Neuronal stem cell (in vitro differentiated cells): Measurements from ENCODE around the gene GRAP2.
A peak's percentile ranks its signal among the peaks of the same experiment; 100 is the strongest.

ENCODE experiments used
- DNase-seq: peaks from one replicate; pipeline ENCODE4 v3.0.0-alpha.2; 2013; ENCODE audit warnings: low spot score
- H2AFZ ChIP-seq: one replicate; pipeline ENCODE4 v1.6.1; 2013; ENCODE audit warnings: mild to moderate bottlenecking, low read length, inconsistent platforms
- H2AK5ac ChIP-seq: 2 replicates; pipeline ENCODE4 v1.6.1; 2013; ENCODE audit warnings: low read depth, mild to moderate bottlenecking, inconsistent platforms, low read length, moderate library complexity, mixed read lengths
- H2BK120ac ChIP-seq: 2 replicates; pipeline ENCODE4 v1.6.1; 2013; ENCODE audit warnings: low read depth, mild to moderate bottlenecking, inconsistent platforms, low read length, moderate library complexity, mixed read lengths
- H2BK12ac ChIP-seq: one replicate; pipeline ENCODE4 v1.6.1; 2013; ENCODE audit warnings: low read length, inconsistent platforms
- H2BK15ac ChIP-seq: 2 replicates; pipeline ENCODE4 v1.6.1; 2013; ENCODE audit warnings: mild to moderate bottlenecking, low read length, inconsistent platforms, mixed read lengths
- H2BK5ac ChIP-seq: one replicate; pipeline ENCODE4 v1.6.1; 2013; ENCODE audit warnings: inconsistent platforms, mild to moderate bottlenecking, low read length, moderate library complexity
- H3K14ac ChIP-seq: one replicate; pipeline ENCODE4 v1.6.1; 2013; ENCODE audit warnings: low read length, inconsistent platforms
- H3K18ac ChIP-seq: 2 replicates; pipeline ENCODE4 v1.6.1; 2013; ENCODE audit warnings: low read length, inconsistent platforms
- H3K23ac ChIP-seq: 2 replicates; pipeline ENCODE4 v1.6.1; 2013; ENCODE audit warnings: low read depth, mild to moderate bottlenecking, mixed read lengths, low read length, inconsistent platforms; ENCODE audit not compliant: poor library complexity
- H3K27ac ChIP-seq: replicated peaks from 3 replicates; pipeline ENCODE4 v1.5.1; 2013; ENCODE audit warnings: low read length, inconsistent platforms
- H3K27me3 ChIP-seq, 3 experiments: 2 replicates each; pipeline ENCODE4 v1.6.1; 2013; ENCODE audit warnings: low read length in 3 of 3, mild to moderate bottlenecking in 2 of 3, inconsistent platforms in 1 of 3, low read depth in 1 of 3, mixed read lengths in 1 of 3, moderate library complexity in 1 of 3; ENCODE audit not compliant: control insufficient read depth in 3 of 3, insufficient read depth in 3 of 3
- H3K36me3 ChIP-seq, 2 donors: replicated peaks in 1 of 2; 2 replicates each; pipeline ENCODE4 v1.6.1; 2013; ENCODE audit warnings: low read length in 2 of 2; ENCODE audit not compliant: control insufficient read depth in 2 of 2, insufficient read depth in 2 of 2
- H3K4ac ChIP-seq: 2 replicates; pipeline ENCODE4 v1.6.1; 2013; ENCODE audit warnings: inconsistent platforms, mild to moderate bottlenecking, low read length, moderate library complexity
- H3K4me1 ChIP-seq, 2 donors: 1 replicate in 1 of 2; 2 replicates in 1 of 2; pipeline ENCODE4 v1.6.1; 2013; ENCODE audit warnings: low read length in 2 of 2, low read depth in 1 of 2; ENCODE audit not compliant: control insufficient read depth in 2 of 2, insufficient read depth in 1 of 2
- H3K4me2 ChIP-seq: one replicate; pipeline ENCODE4 v1.6.1; 2013; ENCODE audit warnings: mild to moderate bottlenecking, low read length, inconsistent platforms; ENCODE audit not compliant: insufficient read depth, poor library complexity, severe bottlenecking
- H3K4me3 ChIP-seq, 2 donors: 2 replicates each; pipeline ENCODE4 v1.5.1; 2013; ENCODE audit warnings: low read length in 2 of 2, mild to moderate bottlenecking in 2 of 2, inconsistent platforms in 1 of 2, moderate library complexity in 1 of 2
- H3K79me1 ChIP-seq: one replicate; pipeline ENCODE4 v1.6.1; 2013; ENCODE audit warnings: low read depth, mild to moderate bottlenecking, inconsistent platforms, low read length, moderate library complexity
- H3K9ac ChIP-seq: one replicate; pipeline ENCODE4 v1.6.1; 2013; ENCODE audit warnings: mild to moderate bottlenecking, low read depth, low read length, inconsistent platforms; ENCODE audit not compliant: poor library complexity
- H3K9me3 ChIP-seq, 2 donors: replicated peaks in 1 of 2; 2 replicates each; pipeline versions ENCODE3 to v1.6.1; 2013; ENCODE audit warnings: low read length in 2 of 2, mild to moderate bottlenecking in 2 of 2, inconsistent platforms in 1 of 2, low read depth in 1 of 2, mixed read lengths in 1 of 2, moderate library complexity in 1 of 2; ENCODE audit not compliant: control insufficient read depth in 2 of 2, insufficient read depth in 1 of 2
- H4K8ac ChIP-seq: one replicate; pipeline ENCODE4 v1.6.1; 2013; ENCODE audit warnings: low read depth, mild to moderate bottlenecking, inconsistent platforms, low read length, moderate library complexity
- H4K91ac ChIP-seq: one replicate; pipeline ENCODE4 v1.6.1; 2013; ENCODE audit warnings: low read length, low read depth, mild to moderate bottlenecking, inconsistent platforms; ENCODE audit not compliant: poor library complexity
- WGBS, 2 donors: extraction: QIAGEN DNeasy Blood & Tissue Kit; methylation state at CpG; one replicate each; pipeline ENCODE4 v1.1.7; 2013; ENCODE audit warnings: missing lambda C conversion rate in 2 of 2, mixed read lengths in 1 of 2; ENCODE audit not compliant: insufficient read length in 2 of 2, insufficient replicate concordance in 1 of 2; ENCODE audit errors: extremely low coverage in 2 of 2; 5-methylcytosine and 5-hydroxymethylcytosine counted together

The GRAP2 gene

GRCh38 chr22:39984006-39984405, 83.1 kb downstream of the GRAP2 start:
- no peak for DNase-seq
- Histone ChIP-seq H3K9ac (no peak overlapping the region), H2BK12ac (no peak overlapping the region), H3K36me3 (no peaks in the 10 kb centered on the region), H2BK5ac (no peak overlapping the region), H3K4me1 (no peaks in the 10 kb centered on the region), H3K18ac (no peak overlapping the region), H2BK120ac (no peak overlapping the region), H3K4me2 (no peak overlapping the region), H3K9me3 (no peaks in the 10 kb centered on the region), H3K79me1 (no peaks in the 10 kb centered on the region), H3K27me3 (peaks cover 0 to 22% (median 0%) of the 10 kb centered on the region in 3 experiments), H2AFZ (no peak overlapping the region), H2BK15ac (no peak overlapping the region), H3K4ac (no peak overlapping the region), H3K23ac (no peak overlapping the region), H3K27ac (no peak overlapping the region), H3K14ac (no peak overlapping the region), H2AK5ac (no peak overlapping the region), H3K4me3 (no peak overlapping the region), H4K91ac (no peak overlapping the region), H4K8ac (no peak overlapping the region)
- no CpG with 5 or more reads among the region's 2 CpGs for WGBS, 2 donors

DNA sequence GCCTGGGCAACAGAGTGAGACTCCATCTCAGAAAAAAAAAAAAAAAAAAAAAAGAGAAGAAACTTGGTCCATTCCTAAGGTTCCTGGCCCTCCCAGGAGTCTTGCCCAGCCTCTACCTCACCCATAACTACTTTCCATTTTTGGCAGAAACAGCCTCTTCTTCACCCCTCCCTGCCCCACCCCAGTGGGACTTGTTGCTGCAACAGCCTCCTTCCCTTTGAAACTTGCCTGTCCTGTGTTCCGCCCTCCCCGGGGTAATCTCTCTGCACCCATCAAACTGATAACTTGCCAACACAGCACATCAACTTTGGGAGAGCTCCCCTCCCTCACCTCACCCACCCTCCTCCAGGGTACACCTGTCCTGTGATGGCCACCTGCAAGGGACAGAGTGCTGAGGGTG, 83.9 kb downstream of the GRAP2 start:
- H4K8ac ChIP-seq = no peak overlapping the region
- no peak overlapping the region for H3K23ac ChIP-seq
- H2BK15ac ChIP-seq = no peak overlapping the region
- no peak overlapping the region for H3K4me3 ChIP-seq
- no peak overlapping the region for H3K4me2 ChIP-seq
- H2AFZ ChIP-seq = no peak overlapping the region
- H2AK5ac ChIP-seq = no peak overlapping the region
- no peak overlapping the region for H2BK120ac ChIP-seq
- H3K27ac ChIP-seq = no peak overlapping the region
- H3K36me3 ChIP-seq = no peaks in the 10 kb centered on the region
- no peak overlapping the region for H3K9ac ChIP-seq
- no peaks in the 10 kb centered on the region for H3K4me1 ChIP-seq
- no peak overlapping the region for H4K91ac ChIP-seq
- no peak overlapping the region for H3K14ac ChIP-seq
- WGBS, 2 donors = no CpG with 5 or more reads among the region's 2 CpGs
- no peak overlapping the region for H3K18ac ChIP-seq
- H3K4ac ChIP-seq = no peak overlapping the region
- no peak overlapping the region for H2BK5ac ChIP-seq
- peaks cover 0 to 30% (median 0%) of the 10 kb centered on the region in 3 experiments for H3K27me3 ChIP-seq
- H3K79me1 ChIP-seq = no peaks in the 10 kb centered on the region
- no peaks in the 10 kb centered on the region for H3K9me3 ChIP-seq
- DNase-seq = no peak
- no peak overlapping the region for H2BK12ac ChIP-seq

DNA sequence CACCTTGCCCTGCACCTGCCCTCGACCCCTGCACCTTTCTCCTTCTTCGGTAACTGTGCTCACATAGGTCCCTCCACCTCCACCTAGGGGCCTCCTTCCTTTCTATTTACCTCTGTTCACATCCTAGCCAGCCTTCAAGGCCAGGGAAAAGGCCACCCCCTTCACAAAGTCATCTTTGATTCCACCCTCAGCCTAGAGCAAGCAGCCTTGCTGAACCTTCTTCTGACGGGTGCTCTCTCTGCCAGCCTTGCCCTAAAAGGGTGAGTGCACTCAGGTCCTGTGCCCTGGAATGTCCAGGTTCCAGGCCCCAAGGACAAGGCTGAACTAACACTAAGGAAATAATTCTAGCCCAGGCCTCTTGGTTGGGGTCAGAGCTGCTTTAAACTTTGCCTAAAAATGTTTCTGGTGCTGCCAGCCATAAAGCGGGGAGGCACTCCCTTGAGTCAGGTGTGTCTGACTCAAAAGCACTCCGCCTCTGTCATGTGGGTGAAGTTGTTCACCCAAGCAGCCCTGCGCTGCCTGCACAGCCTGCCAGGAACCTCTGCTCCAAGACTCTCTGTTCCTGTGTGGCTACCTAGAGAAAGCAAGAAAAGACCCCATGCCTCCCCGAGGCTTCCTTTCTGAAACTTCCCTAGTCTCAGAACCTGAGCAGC, 84.6 kb downstream of the GRAP2 start:
- Histone ChIP-seq H3K9ac (no peak overlapping the region), H3K4me2 (no peak overlapping the region), H3K18ac (peak overlapping the region; percentile 55), H2AK5ac (no peak overlapping the region), H3K23ac (no peak overlapping the region), H3K27me3 (peaks cover 0 to 33% (median 0%) of the 10 kb centered on the region in 3 experiments), H4K8ac (no peak overlapping the region), H4K91ac (no peak overlapping the region), H3K4me1 (no peaks in the 10 kb centered on the region), H2AFZ (no peak overlapping the region), H2BK120ac (no peak overlapping the region), H3K27ac (no peak overlapping the region), H3K4ac (no peak overlapping the region), H3K14ac (no peak overlapping the region), H2BK15ac (no peak overlapping the region), H2BK12ac (no peak overlapping the region), H2BK5ac (no peak overlapping the region), H3K36me3 (no peaks in the 10 kb centered on the region), H3K4me3 (no peak overlapping the region), H3K9me3 (no peaks in the 10 kb centered on the region), H3K79me1 (no peaks in the 10 kb centered on the region)
- DNase-seq = no peak
- WGBS, 2 donors = no CpG with 5 or more reads among the region's 7 CpGs

DNA sequence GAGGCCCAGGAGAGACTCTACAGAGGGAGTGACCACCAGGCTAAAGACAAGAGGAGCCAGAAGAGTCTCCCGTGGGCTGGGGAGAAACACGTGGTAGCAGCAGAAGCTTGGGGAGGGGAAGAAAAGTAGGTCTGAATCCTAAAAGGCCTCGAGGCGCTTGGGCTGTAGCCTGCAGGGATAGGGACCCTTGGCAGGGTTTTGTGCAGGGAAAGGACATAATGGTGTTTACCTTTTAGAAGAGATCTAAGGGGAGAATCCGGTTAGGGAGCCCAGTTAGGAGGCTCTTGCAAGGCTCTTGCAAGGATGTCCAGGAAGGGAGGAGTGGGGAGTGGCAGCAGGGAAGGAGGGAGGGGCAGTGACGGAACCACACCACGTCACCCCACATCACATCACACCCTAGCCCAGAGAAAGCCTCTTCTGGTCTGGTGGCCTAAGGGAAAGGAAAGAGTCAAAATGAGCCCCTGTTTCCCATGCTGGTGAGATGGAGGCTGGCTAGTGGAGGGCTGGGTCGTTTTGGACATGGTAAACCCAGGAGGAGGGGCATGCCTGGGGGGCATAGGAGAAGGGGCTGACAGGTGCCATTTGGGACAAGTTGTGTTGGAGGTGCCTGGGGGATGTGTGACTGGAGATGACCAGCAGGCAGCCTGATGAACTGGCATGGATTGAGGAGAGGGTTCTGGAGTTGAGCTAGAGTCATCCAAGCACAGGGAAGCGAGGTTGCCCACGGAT, 87.7 kb downstream of the GRAP2 start:
- no CpG with 5 or more reads among the region's 10 CpGs for WGBS, 2 donors
- H3K4me3 ChIP-seq = no peak overlapping the region
- no peak overlapping the region for H4K91ac ChIP-seq
- no peak overlapping the region for H3K4ac ChIP-seq
- H3K14ac ChIP-seq = no peak overlapping the region
- peak overlapping the region; percentile 32 for H3K9ac ChIP-seq
- no peak overlapping the region for H2BK12ac ChIP-seq
- H2BK15ac ChIP-seq = peak overlapping the region; percentile 38
- no peak overlapping the region for H2BK120ac ChIP-seq
- H2AFZ ChIP-seq = no peak overlapping the region
- no peak overlapping the region for H4K8ac ChIP-seq
- H3K27me3 ChIP-seq = peaks cover 0 to 59% (median 11%) of the 10 kb centered on the region in 3 experiments
- no peak for DNase-seq
- no peak overlapping the region for H2AK5ac ChIP-seq
- H3K23ac ChIP-seq = peak overlapping the region; percentile 83
- H3K18ac ChIP-seq = peak overlapping the region; percentile 45
- H3K79me1 ChIP-seq = no peaks in the 10 kb centered on the region
- H3K27ac ChIP-seq = no peak overlapping the region
- no peaks in the 10 kb centered on the region for H3K36me3 ChIP-seq
- H2BK5ac ChIP-seq = no peak overlapping the region
- H3K4me2 ChIP-seq = no peak overlapping the region
- no peaks in the 10 kb centered on the region for H3K4me1 ChIP-seq
- no peaks in the 10 kb centered on the region for H3K9me3 ChIP-seq
